Measurements from ENCODE around the gene SPOP. TPM values are rescaled to one million over a fixed set of nuclear protein-coding genes. Genes with fewer than 3 reads are reported as not detected.
"Not testable (repeated sequence)": the region's sequence is repeated elsewhere in the genome, so short reads cannot be mapped to it uniquely, and the experiment has no call there.

SPOP gene
- total and polyA plus RNA-seq, 4 donors: 70.3 to 106 (median 78.4) TPM

GRCh38 chr17:49551221-49552069 is 126.5 kb downstream of the SPOP start:
- H3K36me3 ChIP-seq (ENCODE audit: control insufficient read depth, insufficient read depth, low read length): no peaks in the 10 kb centered on the region
- no peak for DNase-seq (ENCODE audit: low read depth in 4 of 6, low spot score in 6 of 6)
- H3K4me1 ChIP-seq (ENCODE audit: control insufficient read depth, insufficient read depth, low read length): peaks cover 47% of the 10 kb centered on the region
- H3K9me3 ChIP-seq (ENCODE audit: control insufficient read depth, insufficient read depth, low read length): no peaks in the 10 kb centered on the region
- H3K27me3 ChIP-seq (ENCODE audit: control insufficient read depth, insufficient read depth, low read length): peaks cover 2% of the 10 kb centered on the region
- 84% methylated on average over 12 of the region's 12 CpGs for WGBS (ENCODE audit: insufficient coverage)
- H3K27ac ChIP-seq (ENCODE audit: low read depth, low read length): no peak overlapping the region
- no peak overlapping the region for H3K4me3 ChIP-seq (ENCODE audit: low read depth, low read length)

GRCh38 chr17:49550764-49551163 is 127.1 kb downstream of the SPOP start:
- not testable (repeated sequence) for H3K27me3 ChIP-seq (ENCODE audit: control insufficient read depth, insufficient read depth, low read length); DNase-seq (ENCODE audit: low read depth in 4 of 6, low spot score in 6 of 6); H3K4me3 ChIP-seq (ENCODE audit: low read depth, low read length); H3K36me3 ChIP-seq (ENCODE audit: control insufficient read depth, insufficient read depth, low read length); H3K27ac ChIP-seq (ENCODE audit: low read depth, low read length); H3K9me3 ChIP-seq (ENCODE audit: control insufficient read depth, insufficient read depth, low read length)
- H3K4me1 ChIP-seq (ENCODE audit: control insufficient read depth, insufficient read depth, low read length): peaks cover 43% of the 10 kb centered on the region
- 88% methylated on average over 6 of the region's 9 CpGs for WGBS (ENCODE audit: insufficient coverage)

- 83% methylated on average over 19 of the region's 20 CpGs for WGBS (ENCODE audit: insufficient coverage)
- H3K4me1 ChIP-seq (ENCODE audit: control insufficient read depth, insufficient read depth, low read length): peaks cover 35% of the 10 kb centered on the region
Measured at GRCh38 chr17:49549691-49550678, 127.9 kb downstream of the SPOP start.

GRCh38 chr17:49549311-49549605 is 128.6 kb downstream of the SPOP start:
- Histone ChIP-seq H3K27ac (ENCODE audit: low read depth, low read length) (no peak overlapping the region), H3K4me1 (ENCODE audit: control insufficient read depth, insufficient read depth, low read length) (peaks cover 35% of the 10 kb centered on the region), H3K36me3 (ENCODE audit: control insufficient read depth, insufficient read depth, low read length) (no peaks in the 10 kb centered on the region), H3K27me3 (ENCODE audit: control insufficient read depth, insufficient read depth, low read length) (peaks cover 2% of the 10 kb centered on the region), H3K4me3 (ENCODE audit: low read depth, low read length) (no peak overlapping the region), H3K9me3 (ENCODE audit: control insufficient read depth, insufficient read depth, low read length) (no peaks in the 10 kb centered on the region)
- WGBS (ENCODE audit: insufficient coverage): 98% methylated on average over 6 of the region's 6 CpGs
- DNase-seq (ENCODE audit: low read depth in 4 of 6, low spot score in 6 of 6): no peak

More at GRCh38 chr17:49549691-49550678, 127.9 kb downstream of the SPOP start:
- H3K27ac ChIP-seq (ENCODE audit: low read depth, low read length): no peak overlapping the region
- no peaks in the 10 kb centered on the region for H3K36me3 ChIP-seq (ENCODE audit: control insufficient read depth, insufficient read depth, low read length)
- DNase-seq (ENCODE audit: low read depth in 4 of 6, low spot score in 6 of 6): no peak
- no peak overlapping the region for H3K4me3 ChIP-seq (ENCODE audit: low read depth, low read length)
- peaks cover 2% of the 10 kb centered on the region for H3K27me3 ChIP-seq (ENCODE audit: control insufficient read depth, insufficient read depth, low read length)
- H3K9me3 ChIP-seq (ENCODE audit: control insufficient read depth, insufficient read depth, low read length): no peaks in the 10 kb centered on the region

Other genes starting within 250 kb of the SPOP start
- gene NGFR, start 182.8 kb downstream of the SPOP start, total RNA-seq: 10 to 100 TPM; 39.2 to 40.7 TPM
- gene NGFR, start 182.8 kb downstream of the SPOP start, polyA plus RNA-seq (ENCODE audit: insufficient read length in 2 of 2): 10 to 100 TPM; 43.3 to 54.0 TPM
- 1 to 10 TPM; 2.6 to 2.8 TPM for gene NXPH3, start 102.2 kb downstream of the SPOP start, total RNA-seq
- gene NXPH3, start 102.2 kb downstream of the SPOP start, polyA plus RNA-seq (ENCODE audit: insufficient read length in 2 of 2): 1 to 10 TPM; 7.0 to 7.5 TPM
- 10 to 100 TPM; 40.2 to 59.9 TPM for gene SLC35B1, start 29.9 kb upstream of the SPOP start, total RNA-seq
- 10 to 100 TPM; 84.6 to 90.7 TPM for gene SLC35B1, start 29.9 kb upstream of the SPOP start, polyA plus RNA-seq (ENCODE audit: insufficient read length in 2 of 2)
- 1 to 10 TPM; 3.0 to 9.5 TPM for gene FAM117A, start 86.0 kb upstream of the SPOP start, total RNA-seq
- 1 to 10 TPM; 5.8 to 6.8 TPM for gene FAM117A, start 86.0 kb upstream of the SPOP start, polyA plus RNA-seq (ENCODE audit: insufficient read length in 2 of 2)
- gene KAT7, start 110.6 kb upstream of the SPOP start, total RNA-seq: 10 to 100 TPM; 54.9 to 58.6 TPM
- gene KAT7, start 110.6 kb upstream of the SPOP start, polyA plus RNA-seq (ENCODE audit: insufficient read length in 2 of 2): 10 to 100 TPM; 53.0 to 53.4 TPM
- gene TAC4, start 170.0 kb upstream of the SPOP start, total RNA-seq: not detected
- under 1 TPM in 1 of 2 donors, not detected in 1; 0.35 TPM for gene TAC4, start 170.0 kb upstream of the SPOP start, polyA plus RNA-seq (ENCODE audit: insufficient read length in 2 of 2)

Measured in spinal cord (tissue), 10 donors.